GM18508 (cell line): ENCODE results near the gene RGS9.
A peak's percentile ranks its signal among the peaks of the same experiment; 100 is the strongest.
"Not testable (repeated sequence)": the region's sequence is repeated elsewhere in the genome, so short reads cannot be mapped to it uniquely, and the experiment has no call there.

Source experiments
- ATAC-seq: cut with Tn5 transposase; IDR thresholded peaks from one replicate; pipeline ENCODE4 v1.9.1; 2021; ENCODE audit warnings: moderate number of reproducible peaks; ENCODE audit not compliant: insufficient read depth, unreplicated experiment

Gene RGS9

GRCh38 chr17:65201331-65201730 is 64.2 kb downstream of the RGS9 start:
- no peak for ATAC-seq

DNA sequence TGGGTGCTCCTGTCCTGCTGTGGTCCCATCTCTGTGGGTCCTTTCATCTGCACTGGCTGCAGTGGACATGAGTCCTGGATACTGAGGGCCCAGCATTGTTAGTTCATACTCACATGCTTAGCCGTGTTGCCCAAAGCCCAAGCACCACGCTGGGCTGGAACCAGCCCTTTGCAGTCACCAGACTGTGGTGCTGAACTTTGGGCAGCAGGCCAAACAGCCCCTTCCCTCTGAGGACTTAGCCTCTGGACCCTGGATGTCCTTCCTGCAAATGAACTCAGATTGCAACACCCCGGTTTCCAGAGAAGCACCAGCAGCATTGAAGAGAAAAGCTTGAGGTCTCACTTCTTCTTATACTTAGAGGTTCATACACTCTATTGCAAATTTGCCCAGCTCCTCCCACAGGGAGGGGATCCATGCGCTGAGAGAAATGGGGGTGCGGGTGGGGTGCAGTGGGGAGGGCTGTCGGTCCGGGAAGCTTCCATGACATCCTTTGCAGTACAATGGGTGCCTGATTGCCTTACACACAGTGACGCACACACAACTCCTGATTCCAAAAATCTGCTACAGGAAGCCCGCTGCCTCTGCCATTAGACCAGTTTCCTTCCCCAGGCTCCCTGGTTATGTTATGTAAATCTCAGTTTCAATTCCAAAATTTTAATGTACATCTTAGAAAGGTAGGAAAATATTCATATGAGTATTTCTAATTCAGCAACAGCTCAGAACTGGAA is 65.8 kb downstream of the RGS9 start:
- no peak for ATAC-seq

GRCh38 chr17:65204001-65204400 is 66.8 kb downstream of the RGS9 start:
- no peak for ATAC-seq

GRCh38 chr17:65205655-65206054 is 68.5 kb downstream of the RGS9 start:
- no peak for ATAC-seq

DNA sequence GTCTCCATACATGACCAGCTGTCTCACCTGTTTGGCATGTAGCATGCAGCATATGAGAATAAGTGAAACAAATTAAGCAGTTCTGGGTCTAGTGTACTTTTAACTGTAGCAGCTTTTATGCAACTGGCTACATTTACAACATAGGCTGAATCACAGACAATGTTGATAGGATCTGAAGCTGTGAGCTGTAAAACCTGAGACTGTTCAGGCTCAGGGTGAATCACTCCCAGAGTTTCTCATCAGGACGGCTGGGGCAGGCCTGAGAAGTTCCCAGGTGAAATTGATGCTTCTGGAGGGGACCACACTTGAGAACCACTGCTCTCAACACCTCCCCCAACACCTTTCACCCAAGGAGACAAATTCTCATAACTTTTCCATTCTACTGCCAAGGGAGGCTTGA is 70.3 kb downstream of the RGS9 start:
- ATAC-seq = not testable (repeated sequence)

- no peak for ATAC-seq
Observed at GRCh38 chr17:65208717-65209116, 71.5 kb downstream of the RGS9 start.

DNA sequence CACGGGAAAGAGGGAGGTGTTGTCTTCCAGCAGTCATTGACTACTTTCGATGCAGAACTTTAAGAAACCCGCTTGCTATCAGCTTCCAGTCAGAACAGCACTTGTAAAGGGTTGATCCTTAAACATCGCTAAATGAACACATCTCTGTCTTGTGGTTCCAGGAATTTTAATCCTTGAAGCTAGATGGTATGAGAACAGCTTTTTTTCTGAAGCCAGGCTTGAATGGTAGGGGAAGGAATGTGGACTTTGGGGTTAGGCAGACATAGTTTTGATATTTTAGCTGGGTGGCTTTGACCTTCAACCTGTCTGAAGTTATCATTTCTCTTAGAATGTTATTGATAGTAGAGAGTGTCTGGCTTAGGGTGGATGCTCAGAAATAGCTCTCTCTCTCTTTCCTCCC is 81.1 kb downstream of the RGS9 start:
- no peak for ATAC-seq

- no peak for ATAC-seq
Observed at GRCh38 chr17:65219124-65219523, 82.0 kb downstream of the RGS9 start.

DNA sequence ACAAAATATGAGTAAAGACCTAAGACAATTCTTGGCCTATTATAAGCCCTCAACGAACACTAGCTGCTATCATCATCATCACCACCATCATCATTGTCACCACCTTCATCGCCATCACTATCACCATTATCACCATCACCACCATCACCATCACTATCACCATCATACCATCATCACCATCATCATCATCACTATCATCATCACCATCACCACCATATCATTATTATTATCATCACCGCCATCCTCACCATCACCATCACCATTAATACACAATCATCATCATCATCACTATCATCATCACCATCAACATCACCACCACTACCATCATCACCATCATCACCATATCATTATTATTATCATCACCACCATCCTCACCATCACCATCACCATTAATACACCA is 82.5 kb downstream of the RGS9 start:
- no peak for ATAC-seq

GRCh38 chr17:65220732-65221131 is 83.6 kb downstream of the RGS9 start:
- ATAC-seq = no peak

DNA sequence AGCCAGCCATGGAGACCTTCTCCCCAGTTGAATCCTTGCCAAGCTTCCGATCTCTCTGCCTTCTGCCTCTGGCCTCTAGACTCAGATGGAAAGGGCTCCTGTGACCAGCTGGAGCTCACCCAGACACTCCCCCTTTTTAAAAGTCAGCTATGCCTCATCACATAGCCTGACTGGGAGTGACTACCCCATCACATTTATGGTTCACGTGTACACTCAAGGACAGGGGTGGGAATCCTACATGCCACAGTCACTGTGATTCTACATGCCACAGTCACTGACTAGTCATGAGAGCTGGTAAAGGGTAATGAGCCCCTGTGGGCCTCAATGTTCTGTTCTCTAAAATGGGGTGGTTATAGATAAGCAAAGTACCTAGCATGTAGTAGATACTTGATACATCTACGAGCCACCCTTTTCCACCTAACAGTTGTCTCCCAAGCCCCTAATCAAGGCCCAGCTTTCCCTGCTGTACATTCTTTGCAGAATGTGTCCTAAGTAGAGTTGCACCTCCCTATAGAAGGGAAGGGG is 85.1 kb downstream of the RGS9 start:
- ATAC-seq = no peak

DNA sequence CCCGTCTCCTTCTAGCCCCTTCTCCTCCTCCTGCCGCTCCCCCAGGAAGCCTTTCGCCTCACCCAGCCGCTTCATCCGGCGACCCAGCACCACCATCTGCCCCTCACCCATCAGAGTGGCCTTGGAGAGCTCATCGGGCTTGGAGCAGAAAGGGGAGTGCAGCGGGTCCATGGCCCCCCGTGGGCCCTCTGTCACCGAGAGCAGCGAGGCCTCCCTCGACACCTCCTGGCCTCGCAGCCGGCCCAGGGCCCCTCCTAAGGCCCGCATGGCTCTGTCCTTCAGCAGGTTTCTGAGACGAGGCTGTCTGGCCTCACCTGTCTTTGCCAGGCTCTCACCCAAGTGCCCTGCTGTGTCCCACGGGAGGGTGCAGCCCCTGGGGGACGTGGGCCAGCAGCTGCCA is 87.9 kb downstream of the RGS9 start:
- no peak for ATAC-seq

DNA sequence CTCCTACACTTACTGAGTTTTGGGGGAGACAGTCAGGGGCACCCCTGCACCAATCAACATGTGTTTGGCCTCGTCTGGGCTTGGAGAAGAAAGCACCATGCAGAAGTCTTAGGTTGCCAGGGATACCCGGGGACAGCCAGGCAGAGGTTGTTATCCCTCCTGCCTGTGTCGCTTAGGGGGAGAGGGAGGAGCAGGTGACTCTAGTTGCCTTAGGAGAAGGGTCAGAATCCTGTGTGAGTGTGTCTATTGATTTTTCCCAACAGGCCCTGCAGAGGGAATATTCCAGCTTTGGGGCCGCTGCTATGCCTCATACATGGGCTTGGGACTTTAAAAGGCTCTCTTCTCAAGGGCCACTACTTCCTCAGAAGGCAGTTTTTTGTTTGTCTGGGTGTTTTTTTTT is 89.1 kb downstream of the RGS9 start:
- no peak for ATAC-seq

DNA sequence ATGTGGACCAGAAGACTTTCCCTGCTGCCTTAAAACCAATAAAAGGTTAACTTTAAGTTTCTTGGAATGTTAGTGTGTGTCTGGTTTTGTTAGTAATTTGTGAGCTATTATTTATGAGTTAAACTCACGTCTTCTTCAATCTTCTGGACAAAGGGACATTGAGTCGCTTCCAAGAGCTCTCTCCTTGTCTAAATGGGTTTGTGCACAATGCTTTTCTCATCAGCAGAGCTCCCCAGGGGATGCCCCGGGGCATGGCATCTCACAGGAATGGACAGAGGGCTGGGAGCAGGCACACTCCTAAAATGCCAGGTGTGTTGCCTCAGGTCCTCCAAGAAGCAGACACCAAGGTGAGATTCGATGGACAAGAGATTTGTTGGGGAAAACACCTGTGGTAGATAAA is 90.5 kb downstream of the RGS9 start:
- ATAC-seq = no peak

DNA sequence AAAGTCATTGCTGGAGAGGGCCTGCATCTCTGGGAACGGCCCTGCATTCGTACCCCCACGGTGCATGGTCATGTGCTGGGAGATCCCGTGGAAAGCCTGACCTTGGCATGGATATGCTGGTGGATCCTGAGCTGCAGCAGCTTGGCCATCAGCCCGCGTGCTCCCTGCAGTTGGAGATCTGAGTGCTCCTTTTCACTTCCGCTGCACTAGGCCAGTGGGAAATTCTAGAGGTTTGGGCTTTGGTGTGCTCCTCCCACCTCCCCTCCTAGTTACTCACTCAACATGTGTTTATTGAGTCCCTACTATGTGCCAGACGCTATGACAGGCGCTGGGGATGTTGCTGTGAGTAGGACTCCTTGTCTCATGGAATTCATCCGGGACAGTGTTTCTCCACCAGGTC is 91.1 kb downstream of the RGS9 start:
- no peak for ATAC-seq

- peak; percentile 40 for ATAC-seq
Observed at GRCh38 chr17:65228734-65229620, 91.8 kb downstream of the RGS9 start.

GRCh38 chr17:65229621-65229995 is 92.4 kb downstream of the RGS9 start:
- ATAC-seq = peak; percentile 8

GRCh38 chr17:65230040-65230439 is 92.9 kb downstream of the RGS9 start:
- ATAC-seq = no peak

- ATAC-seq = no peak
Observed at GRCh38 chr17:65231086-65231485, 93.9 kb downstream of the RGS9 start.

DNA sequence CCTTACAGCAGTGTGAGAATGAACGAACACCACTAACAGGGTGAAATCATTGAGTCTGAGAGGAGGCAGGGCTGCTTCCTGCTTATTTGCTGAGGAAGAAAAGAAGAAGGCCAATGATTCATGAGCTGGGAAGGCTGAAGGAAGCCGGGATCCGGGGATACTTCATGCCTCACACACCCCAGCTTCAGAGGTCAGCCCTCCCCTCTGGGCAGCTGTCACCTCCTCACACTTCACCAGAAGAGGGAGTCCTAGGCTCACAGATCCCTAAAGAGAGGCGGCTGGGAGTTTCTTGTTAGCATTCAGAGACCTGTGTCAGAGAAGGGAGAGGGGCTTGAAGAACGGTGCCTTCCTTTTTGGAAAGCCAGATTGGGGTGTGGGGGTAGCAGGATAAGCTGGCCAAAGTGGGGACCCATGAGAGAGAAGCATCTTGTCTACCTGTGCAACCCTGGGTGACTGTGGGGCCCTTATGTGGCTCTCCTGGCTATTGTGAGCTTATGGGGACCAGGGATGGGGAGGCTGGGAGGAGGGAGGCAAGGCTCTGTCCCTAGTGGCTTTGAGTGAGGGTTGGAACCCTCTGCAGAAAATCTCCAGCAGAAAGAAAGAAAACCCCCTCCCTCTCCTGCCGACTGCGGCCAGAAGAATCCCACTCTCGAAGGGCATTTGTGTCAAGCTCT is 94.6 kb downstream of the RGS9 start:
- no peak for ATAC-seq

DNA sequence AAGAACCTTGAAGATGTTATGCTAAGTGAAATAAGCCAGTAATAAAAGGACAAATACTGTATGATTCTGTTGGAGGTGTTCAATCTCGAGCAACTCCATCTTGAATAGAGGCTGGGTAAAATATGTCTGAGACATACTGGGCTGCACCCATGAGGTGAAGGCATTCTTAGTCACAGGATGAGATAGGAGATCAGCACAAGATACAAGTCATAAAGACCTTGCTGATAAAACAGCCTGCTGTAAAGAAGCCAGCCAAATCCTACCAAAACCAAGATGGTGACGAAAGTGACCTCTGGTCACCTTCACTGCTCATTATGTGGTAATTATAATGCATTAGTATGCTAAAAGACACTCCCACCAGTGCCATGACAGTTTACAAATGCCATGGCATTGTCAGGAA is 98.1 kb downstream of the RGS9 start:
- no peak for ATAC-seq
